HG03135 (cell line): ENCODE measurements around the gene ATP9A.
"Not testable (repeated sequence)": the region's sequence is repeated elsewhere in the genome, so short reads cannot be mapped to it uniquely, and the experiment has no call there.

Experiments
- ATAC-seq: cut with Tn5 transposase; IDR thresholded peaks from one replicate; pipeline ENCODE4 v1.9.1; 2021; ENCODE audit warnings: mild to moderate bottlenecking, moderate library complexity; ENCODE audit not compliant: unreplicated experiment

Gene ATP9A

GRCh38 chr20:51660672-51661608 lies 107.2 kb downstream of the ATP9A start:
- no peak for ATAC-seq

- no peak for ATAC-seq
Measured at GRCh38 chr20:51659491-51660050, 108.6 kb downstream of the ATP9A start.

- no peak for ATAC-seq
Measured at GRCh38 chr20:51656726-51657260, 111.4 kb downstream of the ATP9A start.

GRCh38 chr20:51656089-51656488 lies 112.1 kb downstream of the ATP9A start:
- ATAC-seq: not testable (repeated sequence)

GRCh38 chr20:51654495-51654894 lies 113.7 kb downstream of the ATP9A start:
- ATAC-seq: no peak

GRCh38 chr20:51654060-51654459 lies 114.1 kb downstream of the ATP9A start:
- no peak for ATAC-seq

GRCh38 chr20:51653226-51653625 lies 115.0 kb downstream of the ATP9A start:
- ATAC-seq: no peak

- no peak for ATAC-seq
Measured at GRCh38 chr20:51651921-51652549, 116.2 kb downstream of the ATP9A start.

- no peak for ATAC-seq
Measured at GRCh38 chr20:51650685-51651134, 117.5 kb downstream of the ATP9A start.

- ATAC-seq: no peak
Measured at GRCh38 chr20:51648571-51648947, 119.6 kb downstream of the ATP9A start.

- no peak for ATAC-seq
Measured at GRCh38 chr20:51647674-51648570, 120.3 kb downstream of the ATP9A start.

- ATAC-seq: not testable (repeated sequence)
Measured at GRCh38 chr20:51643810-51644209, 124.4 kb downstream of the ATP9A start.

GRCh38 chr20:51643390-51643789 lies 124.8 kb downstream of the ATP9A start:
- ATAC-seq: no peak

GRCh38 chr20:51641866-51642265 lies 126.3 kb downstream of the ATP9A start:
- ATAC-seq: no peak

- no peak for ATAC-seq
Measured at GRCh38 chr20:51640743-51641142, 127.4 kb downstream of the ATP9A start.

GRCh38 chr20:51639206-51639832 lies 128.9 kb downstream of the ATP9A start:
- ATAC-seq: no peak

GRCh38 chr20:51637241-51637640 lies 130.9 kb downstream of the ATP9A start:
- no peak for ATAC-seq

GRCh38 chr20:51636123-51636522 lies 132.1 kb downstream of the ATP9A start:
- no peak for ATAC-seq

GRCh38 chr20:51635680-51636079 lies 132.5 kb downstream of the ATP9A start:
- no peak for ATAC-seq

- ATAC-seq: no peak
Measured at GRCh38 chr20:51634877-51635276, 133.3 kb downstream of the ATP9A start.
